ENCODE results near the gene IGSF3.

IGSF3 gene

DNA sequence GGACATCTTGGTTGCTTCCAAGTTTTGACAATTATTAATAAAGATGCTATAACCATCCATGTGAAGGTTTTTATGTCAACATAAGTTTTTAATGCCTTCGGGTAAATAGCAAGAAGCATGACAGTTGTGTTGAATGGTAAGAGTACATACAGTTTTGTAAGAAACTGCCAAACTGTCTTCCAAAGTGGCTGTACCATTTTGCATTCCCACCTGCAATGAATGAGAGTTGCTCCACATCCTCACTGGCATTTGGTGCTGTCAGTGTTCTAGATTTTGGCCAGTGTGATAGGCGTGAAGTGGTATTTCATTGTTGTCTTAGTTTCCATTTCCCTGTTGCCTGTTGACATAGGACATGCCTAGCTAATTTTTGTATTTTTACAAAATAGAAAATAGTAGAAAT is 142.1 kb downstream of the IGSF3 start:
- TF ChIP-seq, protein P1, sequence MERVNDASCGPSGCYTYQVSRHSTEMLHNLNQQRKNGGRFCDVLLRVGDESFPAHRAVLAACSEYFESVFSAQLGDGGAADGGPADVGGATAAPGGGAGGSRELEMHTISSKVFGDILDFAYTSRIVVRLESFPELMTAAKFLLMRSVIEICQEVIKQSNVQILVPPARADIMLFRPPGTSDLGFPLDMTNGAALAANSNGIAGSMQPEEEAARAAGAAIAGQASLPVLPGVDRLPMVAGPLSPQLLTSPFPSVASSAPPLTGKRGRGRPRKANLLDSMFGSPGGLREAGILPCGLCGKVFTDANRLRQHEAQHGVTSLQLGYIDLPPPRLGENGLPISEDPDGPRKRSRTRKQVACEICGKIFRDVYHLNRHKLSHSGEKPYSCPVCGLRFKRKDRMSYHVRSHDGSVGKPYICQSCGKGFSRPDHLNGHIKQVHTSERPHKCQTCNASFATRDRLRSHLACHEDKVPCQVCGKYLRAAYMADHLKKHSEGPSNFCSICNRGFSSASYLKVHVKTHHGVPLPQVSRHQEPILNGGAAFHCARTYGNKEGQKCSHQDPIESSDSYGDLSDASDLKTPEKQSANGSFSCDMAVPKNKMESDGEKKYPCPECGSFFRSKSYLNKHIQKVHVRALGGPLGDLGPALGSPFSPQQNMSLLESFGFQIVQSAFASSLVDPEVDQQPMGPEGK (CRISPR knock-in tag; IDR thresholded peaks at IDR 0.05; ENCODE audit: borderline replicate concordance): no peak
- TF ChIP-seq ARNTL (CRISPR knock-in tag; IDR thresholded peaks at IDR 0.05; ENCODE audit: borderline replicate concordance, low read depth) (no peak), OSR1 (CRISPR knock-in tag; IDR thresholded peaks at IDR 0.05) (no peak), SNAI2 (CRISPR knock-in tag; IDR thresholded peaks at IDR 0.05) (no peak), PPARA (CRISPR knock-in tag; IDR thresholded peaks at IDR 0.05; ENCODE audit: borderline replicate concordance) (no peak), RARB (CRISPR knock-in tag; IDR thresholded peaks at IDR 0.05) (no peak), TCF4 (CRISPR knock-in tag; IDR thresholded peaks at IDR 0.05; ENCODE audit: borderline replicate concordance) (no peak), ZNF70 (CRISPR knock-in tag; IDR thresholded peaks at IDR 0.05) (no peak), CSDC2 (CRISPR knock-in tag; IDR thresholded peaks at IDR 0.05) (no peak), ZFP3 (CRISPR knock-in tag; IDR thresholded peaks at IDR 0.05) (no peak), ZC3H10 (CRISPR knock-in tag; IDR thresholded peaks at IDR 0.05) (no peak), ZFP30 (CRISPR knock-in tag; IDR thresholded peaks at IDR 0.05) (no peak), ZNF565 (CRISPR knock-in tag; conservative IDR thresholded peaks at IDR 0.05; ENCODE audit: low read depth) (no peak), ISL1 (CRISPR knock-in tag; IDR thresholded peaks at IDR 0.05) (no peak), BACH2 (CRISPR knock-in tag; IDR thresholded peaks at IDR 0.05; ENCODE audit: borderline replicate concordance) (no peak)
- TF ChIP-seq, protein P2, sequence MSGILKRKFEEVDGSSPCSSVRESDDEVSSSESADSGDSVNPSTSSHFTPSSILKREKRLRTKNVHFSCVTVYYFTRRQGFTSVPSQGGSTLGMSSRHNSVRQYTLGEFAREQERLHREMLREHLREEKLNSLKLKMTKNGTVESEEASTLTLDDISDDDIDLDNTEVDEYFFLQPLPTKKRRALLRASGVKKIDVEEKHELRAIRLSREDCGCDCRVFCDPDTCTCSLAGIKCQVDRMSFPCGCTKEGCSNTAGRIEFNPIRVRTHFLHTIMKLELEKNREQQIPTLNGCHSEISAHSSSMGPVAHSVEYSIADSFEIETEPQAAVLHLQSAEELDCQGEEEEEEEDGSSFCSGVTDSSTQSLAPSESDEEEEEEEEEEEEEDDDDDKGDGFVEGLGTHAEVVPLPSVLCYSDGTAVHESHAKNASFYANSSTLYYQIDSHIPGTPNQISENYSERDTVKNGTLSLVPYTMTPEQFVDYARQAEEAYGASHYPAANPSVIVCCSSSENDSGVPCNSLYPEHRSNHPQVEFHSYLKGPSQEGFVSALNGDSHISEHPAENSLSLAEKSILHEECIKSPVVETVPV (CRISPR knock-in tag; IDR thresholded peaks at IDR 0.05): no peak
- TF ChIP-seq, protein P3, sequence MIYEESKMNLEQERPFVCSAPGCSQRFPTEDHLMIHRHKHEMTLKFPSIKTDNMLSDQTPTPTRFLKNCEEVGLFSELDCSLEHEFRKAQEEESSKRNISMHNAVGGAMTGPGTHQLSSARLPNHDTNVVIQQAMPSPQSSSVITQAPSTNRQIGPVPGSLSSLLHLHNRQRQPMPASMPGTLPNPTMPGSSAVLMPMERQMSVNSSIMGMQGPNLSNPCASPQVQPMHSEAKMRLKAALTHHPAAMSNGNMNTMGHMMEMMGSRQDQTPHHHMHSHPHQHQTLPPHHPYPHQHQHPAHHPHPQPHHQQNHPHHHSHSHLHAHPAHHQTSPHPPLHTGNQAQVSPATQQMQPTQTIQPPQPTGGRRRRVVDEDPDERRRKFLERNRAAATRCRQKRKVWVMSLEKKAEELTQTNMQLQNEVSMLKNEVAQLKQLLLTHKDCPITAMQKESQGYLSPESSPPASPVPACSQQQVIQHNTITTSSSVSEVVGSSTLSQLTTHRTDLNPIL (CRISPR knock-in tag; IDR thresholded peaks at IDR 0.05; ENCODE audit: low read depth): no peak
- TF ChIP-seq, protein P4, sequence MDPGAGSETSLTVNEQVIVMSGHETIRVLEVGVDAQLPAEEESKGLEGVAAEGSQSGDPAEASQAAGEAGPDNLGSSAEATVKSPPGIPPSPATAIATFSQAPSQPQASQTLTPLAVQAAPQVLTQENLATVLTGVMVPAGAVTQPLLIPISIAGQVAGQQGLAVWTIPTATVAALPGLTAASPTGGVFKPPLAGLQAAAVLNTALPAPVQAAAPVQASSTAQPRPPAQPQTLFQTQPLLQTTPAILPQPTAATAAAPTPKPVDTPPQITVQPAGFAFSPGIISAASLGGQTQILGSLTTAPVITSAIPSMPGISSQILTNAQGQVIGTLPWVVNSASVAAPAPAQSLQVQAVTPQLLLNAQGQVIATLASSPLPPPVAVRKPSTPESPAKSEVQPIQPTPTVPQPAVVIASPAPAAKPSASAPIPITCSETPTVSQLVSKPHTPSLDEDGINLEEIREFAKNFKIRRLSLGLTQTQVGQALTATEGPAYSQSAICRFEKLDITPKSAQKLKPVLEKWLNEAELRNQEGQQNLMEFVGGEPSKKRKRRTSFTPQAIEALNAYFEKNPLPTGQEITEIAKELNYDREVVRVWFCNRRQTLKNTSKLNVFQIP (CRISPR knock-in tag; IDR thresholded peaks at IDR 0.05; ENCODE audit: borderline replicate concordance, low read depth): no peak
- TF ChIP-seq, protein P5, sequence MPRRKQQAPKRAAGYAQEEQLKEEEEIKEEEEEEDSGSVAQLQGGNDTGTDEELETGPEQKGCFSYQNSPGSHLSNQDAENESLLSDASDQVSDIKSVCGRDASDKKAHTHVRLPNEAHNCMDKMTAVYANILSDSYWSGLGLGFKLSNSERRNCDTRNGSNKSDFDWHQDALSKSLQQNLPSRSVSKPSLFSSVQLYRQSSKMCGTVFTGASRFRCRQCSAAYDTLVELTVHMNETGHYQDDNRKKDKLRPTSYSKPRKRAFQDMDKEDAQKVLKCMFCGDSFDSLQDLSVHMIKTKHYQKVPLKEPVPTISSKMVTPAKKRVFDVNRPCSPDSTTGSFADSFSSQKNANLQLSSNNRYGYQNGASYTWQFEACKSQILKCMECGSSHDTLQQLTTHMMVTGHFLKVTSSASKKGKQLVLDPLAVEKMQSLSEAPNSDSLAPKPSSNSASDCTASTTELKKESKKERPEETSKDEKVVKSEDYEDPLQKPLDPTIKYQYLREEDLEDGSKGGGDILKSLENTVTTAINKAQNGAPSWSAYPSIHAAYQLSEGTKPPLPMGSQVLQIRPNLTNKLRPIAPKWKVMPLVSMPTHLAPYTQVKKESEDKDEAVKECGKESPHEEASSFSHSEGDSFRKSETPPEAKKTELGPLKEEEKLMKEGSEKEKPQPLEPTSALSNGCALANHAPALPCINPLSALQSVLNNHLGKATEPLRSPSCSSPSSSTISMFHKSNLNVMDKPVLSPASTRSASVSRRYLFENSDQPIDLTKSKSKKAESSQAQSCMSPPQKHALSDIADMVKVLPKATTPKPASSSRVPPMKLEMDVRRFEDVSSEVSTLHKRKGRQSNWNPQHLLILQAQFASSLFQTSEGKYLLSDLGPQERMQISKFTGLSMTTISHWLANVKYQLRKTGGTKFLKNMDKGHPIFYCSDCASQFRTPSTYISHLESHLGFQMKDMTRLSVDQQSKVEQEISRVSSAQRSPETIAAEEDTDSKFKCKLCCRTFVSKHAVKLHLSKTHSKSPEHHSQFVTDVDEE (CRISPR knock-in tag; IDR thresholded peaks at IDR 0.05): no peak

More for the DNA sequence above, 142.1 kb downstream of the IGSF3 start:
- no peak for ATAC-seq

All from SK-N-SH treated with all-trans-retinoic acid at 6 μM for 48 hours (cell line).